ENCODE data around the gene HK2. TPM values are rescaled to one million over a fixed set of nuclear protein-coding genes. Genes with fewer than 3 reads are reported as not detected.
"Not testable (repeated sequence)": the region's sequence is repeated elsewhere in the genome, so short reads cannot be mapped to it uniquely, and the experiment has no call there.

HK2 gene
- total and polyA plus RNA-seq, 12 donors = 3.4 to 43.4 (median 13.1) TPM

DNA sequence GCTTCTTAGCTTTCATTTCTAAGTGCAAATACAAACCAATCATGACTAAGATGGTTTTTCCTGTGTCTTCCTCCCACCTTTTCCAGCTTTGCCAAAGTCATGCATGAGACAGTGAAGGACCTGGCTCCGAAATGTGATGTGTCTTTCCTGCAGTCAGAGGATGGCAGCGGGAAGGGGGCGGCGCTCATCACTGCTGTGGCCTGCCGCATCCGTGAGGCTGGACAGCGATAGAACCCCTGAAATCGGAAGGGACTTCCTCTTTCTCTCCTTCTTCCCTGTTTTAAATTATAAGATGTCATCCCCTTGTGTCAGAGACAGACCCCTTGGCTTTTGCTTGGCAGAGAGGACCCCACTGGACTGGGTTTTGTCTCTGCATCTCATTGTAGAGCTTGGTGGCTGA lies 56.8 kb downstream of the HK2 start:
- WGBS, 2 donors = 86 to 98% methylated on average over 8 of the region's 8 CpGs

DNA sequence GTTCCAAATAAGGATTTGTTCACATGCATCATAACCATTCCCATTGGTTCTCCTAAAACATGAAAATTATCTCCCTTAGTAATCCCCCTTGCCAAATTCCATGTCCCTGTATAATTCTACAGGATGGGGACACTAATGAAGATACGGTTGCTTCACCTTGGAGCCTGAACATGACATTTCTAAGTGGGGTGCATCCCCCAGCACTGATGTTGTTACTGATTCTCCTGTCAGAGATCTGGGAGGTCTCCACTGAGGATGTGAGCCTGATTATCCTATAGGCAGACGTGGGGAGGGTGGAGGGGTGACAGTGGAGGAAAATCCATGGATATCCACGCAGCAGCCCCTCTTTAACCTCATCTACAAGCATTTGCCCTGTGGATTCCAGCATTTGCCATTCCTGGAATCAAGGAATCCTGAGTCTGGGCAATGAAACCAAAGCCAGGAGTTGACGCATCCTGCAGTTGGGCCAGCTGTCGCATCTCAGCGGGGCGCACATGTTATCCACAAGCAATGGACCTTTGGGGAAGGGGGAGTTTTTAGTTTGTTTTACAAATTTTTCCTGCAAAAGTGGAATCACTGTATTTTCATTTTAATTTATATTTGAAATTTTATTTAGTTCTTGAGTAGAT lies 57.3 kb downstream of the HK2 start:
- Histone ChIP-seq H3K27me3 (no peaks in the 10 kb centered on the region), H3K27ac (no peak overlapping the region), H3K36me3 (peaks cover 0 to 68% (median 0%) of the 10 kb centered on the region in 9 donors), H3K4me3 (no peak overlapping the region), H3K9me3 (no peaks in the 10 kb centered on the region), H3K4me1 (peaks cover 0 to 9% (median 0%) of the 10 kb centered on the region in 9 donors)
- no peak for DNase-seq
- WGBS, 2 donors = 86 to 87% methylated on average over 7 of the region's 7 CpGs
- no peak for TF ChIP-seq CTCF (IDR thresholded peaks at IDR 0.05)
- ATAC-seq = no peak
- intact Hi-C loops (cut with DNase I) = no loop called here

More for the DNA sequence above, 56.8 kb downstream of the HK2 start:
- intact Hi-C loops (cut with DNase I) = no loop called here
- Histone ChIP-seq H3K4me3 (no peak overlapping the region), H3K4me1 (peaks cover 0 to 9% (median 0%) of the 10 kb centered on the region in 9 donors), H3K27me3 (no peaks in the 10 kb centered on the region), H3K9me3 (no peaks in the 10 kb centered on the region), H3K36me3 (peaks cover 0 to 68% (median 0%) of the 10 kb centered on the region in 9 donors), H3K27ac (no peak overlapping the region)
- no peak for ATAC-seq
- DNase-seq = no peak
- TF ChIP-seq CTCF (IDR thresholded peaks at IDR 0.05) = no peak

DNA sequence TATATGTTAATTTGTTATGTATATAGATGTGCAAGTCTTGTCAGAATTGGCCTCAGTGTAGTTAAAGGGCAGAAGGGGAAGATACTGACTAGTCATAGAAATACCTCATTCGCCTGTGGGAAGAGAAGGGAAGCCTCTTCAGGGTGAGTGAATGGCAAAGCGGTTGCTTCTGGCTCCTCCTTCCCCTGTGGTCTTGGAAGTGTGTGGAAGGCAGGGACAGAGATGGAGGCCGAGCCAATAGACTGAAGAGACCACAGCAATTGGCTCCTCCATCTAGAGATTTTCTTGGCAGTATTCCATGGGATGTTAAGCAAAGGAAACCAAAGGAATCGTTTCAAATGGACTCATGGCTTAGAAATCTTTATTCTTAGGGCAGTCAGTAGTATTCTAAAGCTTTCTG lies 57.9 kb downstream of the HK2 start:
- H3K4me1 ChIP-seq; H3K4me3 ChIP-seq; H3K9me3 ChIP-seq; intact Hi-C loops (cut with DNase I); ATAC-seq; DNase-seq; H3K27me3 ChIP-seq; H3K27ac ChIP-seq: not testable (repeated sequence)
- 67 to 73% methylated on average over 4 of the region's 4 CpGs for WGBS, 2 donors
- peaks cover 0 to 63% (median 0%) of the 10 kb centered on the region in 9 donors for H3K36me3 ChIP-seq

- Histone ChIP-seq H3K9me3 (no peaks in the 10 kb centered on the region), H3K27me3 (no peaks in the 10 kb centered on the region), H3K4me3 (no peak overlapping the region), H3K4me1 (peaks cover 0 to 9% (median 0%) of the 10 kb centered on the region in 9 donors), H3K36me3 (peaks cover 0 to 55% (median 0%) of the 10 kb centered on the region in 9 donors), H3K27ac (peak overlapping the region in 1 of 10 donors; percentile 16)
- intact Hi-C loops (cut with DNase I) = no loop called here
- DNase-seq (no peak), ATAC-seq (no peak)
- no peak for TF ChIP-seq CTCF (IDR thresholded peaks at IDR 0.05)
- WGBS, 2 donors = 86% methylated on average over 5 of the region's 5 CpGs
These were observed 58.7 kb downstream of the HK2 start for GRCh38 chr2:74892609-74893008.

- H3K9me3 ChIP-seq = no peaks in the 10 kb centered on the region
- intact Hi-C loops (cut with DNase I) = no loop called here
- H3K4me3 ChIP-seq = no peak overlapping the region
- TF ChIP-seq CTCF (IDR thresholded peaks at IDR 0.05) = no peak
- peak in 1 of 8 donors; percentile 35 for ATAC-seq
- WGBS, 2 donors = 54 to 58% methylated on average over 5 of the region's 5 CpGs
- peaks cover 0 to 48% (median 0%) of the 10 kb centered on the region in 9 donors for H3K36me3 ChIP-seq
- no peak for DNase-seq
- peaks cover 0 to 9% (median 0%) of the 10 kb centered on the region in 9 donors for H3K4me1 ChIP-seq
- no peaks in the 10 kb centered on the region for H3K27me3 ChIP-seq
- peak overlapping the region in 1 of 10 donors; percentile 31 for H3K27ac ChIP-seq
These were observed 59.4 kb downstream of the HK2 start for GRCh38 chr2:74893332-74893731.

Data from heart right ventricle (tissue), 16 donors.